GM18951 (cell line): ENCODE results near the gene NRBF2.

Experiments used
- POLR2A ChIP-seq: IDR thresholded peaks from 4 replicates; pipeline ENCODE4 v1.6.1; 2011; ENCODE audit warnings: mild to moderate bottlenecking; ENCODE audit not compliant: insufficient read length, insufficient read depth; ENCODE audit errors: extremely low read depth
- in situ Hi-C: fragments of 300-500 bp; cut with MboI; formaldehyde crosslinking; loops from one replicate; pipeline ENCODE4 v1.12.0; 2022; ENCODE audit warnings: low sequenced_read_pairs, mixed read lengths, inconsistent platforms; ENCODE audit not compliant: unreplicated experiment

Gene NRBF2

DNA sequence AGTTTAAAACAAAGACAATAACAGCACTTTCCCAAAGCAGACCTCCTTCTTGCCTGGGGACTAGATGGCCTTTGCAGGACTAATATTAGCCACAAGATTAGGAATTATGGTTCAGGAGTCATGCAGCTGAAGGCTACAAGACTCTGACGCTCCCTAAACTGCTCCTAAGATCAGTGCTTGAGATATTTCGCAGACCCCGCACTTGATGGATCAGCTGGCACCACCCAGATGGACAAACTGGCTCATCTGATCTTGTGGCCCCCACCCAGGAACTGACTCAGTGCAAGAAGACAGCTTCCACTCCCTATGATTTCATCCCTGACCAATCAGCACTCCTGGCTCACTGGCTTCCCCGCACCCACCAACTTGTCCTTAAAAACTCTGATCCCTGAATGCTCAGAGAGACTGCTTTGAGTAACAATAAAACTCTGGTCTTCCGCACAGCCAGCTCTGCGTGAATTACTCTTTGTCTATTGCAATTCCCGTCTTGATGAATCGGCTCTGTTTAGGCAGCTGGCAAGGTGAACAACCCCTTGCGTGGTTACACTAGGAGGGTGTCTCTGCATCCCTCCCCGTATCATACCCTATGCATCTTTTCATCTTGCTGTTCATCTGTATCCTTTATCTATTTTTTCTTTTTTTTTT is 26.9 kb upstream of the NRBF2 start:
- in situ Hi-C loops, result no loop called here
- no peak for TF ChIP-seq POLR2A

DNA sequence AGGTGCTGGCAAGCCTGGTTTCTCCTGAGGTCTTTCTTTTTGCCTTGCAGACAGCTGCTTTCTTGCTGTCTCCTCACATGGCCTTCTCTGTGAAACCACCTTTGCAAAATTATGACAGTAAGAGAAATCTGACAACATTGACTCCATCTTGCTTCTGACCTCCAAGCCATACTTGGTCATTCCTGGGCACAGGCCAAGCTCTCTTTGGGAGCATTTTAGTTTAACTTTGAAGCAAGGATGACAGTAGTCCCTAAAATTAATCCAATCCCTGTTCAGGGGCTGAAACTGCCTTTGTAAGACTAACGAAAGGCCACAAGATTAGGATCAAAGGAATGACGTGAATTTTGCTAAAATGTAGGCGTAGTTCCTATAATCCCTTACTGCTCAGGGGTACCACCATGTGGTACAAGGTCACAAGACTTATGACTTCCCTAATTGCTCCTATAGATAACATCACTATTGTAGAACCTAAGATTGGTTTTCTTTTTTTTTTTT is 25.1 kb upstream of the NRBF2 start:
- in situ Hi-C loops, result no loop called here
- no peak for TF ChIP-seq POLR2A

DNA sequence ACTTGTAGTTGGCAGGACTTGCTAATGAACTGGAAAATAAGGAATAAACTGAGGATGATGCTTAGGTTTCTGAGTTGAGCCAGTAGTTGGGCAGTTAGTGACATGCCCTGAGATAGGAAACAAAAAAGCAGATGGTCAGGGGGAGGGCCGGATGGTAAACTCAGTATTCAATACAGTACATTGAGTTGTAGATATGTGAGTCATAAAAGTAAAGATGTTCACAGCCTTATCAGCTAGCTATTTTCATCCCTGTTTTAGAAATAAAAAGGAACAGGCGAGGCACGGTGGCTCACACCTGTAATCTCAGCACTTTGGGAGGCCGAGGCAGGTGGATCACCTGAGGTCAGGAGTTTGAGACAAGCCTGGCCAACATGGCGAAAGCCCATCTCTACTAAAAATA is 22.2 kb upstream of the NRBF2 start:
- no peak for TF ChIP-seq POLR2A
- in situ Hi-C loops, result no loop called here

DNA sequence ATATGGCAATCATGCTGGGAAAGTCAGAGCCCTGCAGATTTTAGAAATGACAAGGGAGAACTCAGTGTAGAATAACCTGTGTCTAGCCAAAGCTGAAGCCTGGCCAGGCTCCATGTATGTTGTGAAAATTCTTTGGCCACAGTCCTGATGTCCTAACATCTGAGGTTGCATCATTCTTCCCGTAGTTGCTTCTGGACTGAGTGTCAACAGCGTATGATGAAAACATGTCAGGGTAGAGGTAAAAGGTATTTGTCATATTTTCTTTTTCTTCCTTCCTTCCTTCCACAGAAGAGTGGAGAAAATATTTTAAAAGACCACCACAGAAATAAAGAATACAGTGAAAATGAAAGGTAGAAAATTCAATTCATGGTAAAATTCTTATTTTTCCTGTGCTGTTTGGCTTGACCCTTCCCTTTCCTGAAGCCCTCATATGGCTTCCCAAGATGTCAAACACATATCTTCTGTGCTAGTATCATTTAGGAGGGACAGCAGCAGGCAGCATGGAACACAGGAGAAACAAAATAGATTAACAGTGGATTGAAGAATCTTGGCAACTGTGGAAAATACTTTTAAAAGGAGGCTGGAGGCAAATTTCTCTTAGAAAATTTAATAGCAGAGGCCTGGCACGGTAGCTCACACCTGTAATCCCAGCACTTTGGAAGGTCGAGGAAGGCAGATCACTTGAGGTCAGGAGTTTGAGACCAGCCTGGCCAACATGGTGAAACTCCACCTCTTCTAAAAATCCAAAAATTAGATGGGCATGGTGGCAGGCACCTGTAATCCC is 18.9 kb upstream of the NRBF2 start:
- in situ Hi-C loops, result no loop called here
- no peak for TF ChIP-seq POLR2A

DNA sequence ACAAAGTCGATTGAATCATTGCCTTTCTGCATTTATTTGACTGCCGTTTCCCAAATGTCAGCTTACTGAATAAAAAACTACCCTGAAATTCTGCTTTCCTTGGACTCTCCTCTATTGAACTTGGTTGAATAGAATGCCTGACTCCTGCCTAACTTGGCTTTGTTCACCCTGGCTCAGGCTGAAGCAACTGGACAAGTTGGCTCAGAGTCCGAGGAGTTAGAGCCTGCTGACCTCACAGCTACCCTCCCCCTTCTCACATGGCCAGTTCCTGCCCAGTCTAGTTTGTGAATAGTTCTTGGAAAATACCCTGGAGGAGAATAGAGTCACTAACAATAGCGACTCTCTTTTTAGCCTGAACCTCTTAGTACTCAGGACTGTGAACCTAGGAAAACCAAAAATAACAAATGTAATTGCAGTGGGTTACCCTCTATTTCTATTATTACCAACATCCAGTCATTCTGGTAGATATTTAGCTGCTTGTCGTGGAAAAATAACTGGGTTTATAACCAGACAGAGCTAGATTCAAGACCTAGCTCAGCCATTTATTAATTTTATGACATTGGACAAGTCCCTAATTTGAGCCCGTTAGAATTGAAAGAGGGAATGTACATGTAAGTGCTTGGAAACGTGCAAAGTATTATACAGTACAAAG is 17.3 kb upstream of the NRBF2 start:
- no peak for TF ChIP-seq POLR2A
- in situ Hi-C loops, result no loop called here

DNA sequence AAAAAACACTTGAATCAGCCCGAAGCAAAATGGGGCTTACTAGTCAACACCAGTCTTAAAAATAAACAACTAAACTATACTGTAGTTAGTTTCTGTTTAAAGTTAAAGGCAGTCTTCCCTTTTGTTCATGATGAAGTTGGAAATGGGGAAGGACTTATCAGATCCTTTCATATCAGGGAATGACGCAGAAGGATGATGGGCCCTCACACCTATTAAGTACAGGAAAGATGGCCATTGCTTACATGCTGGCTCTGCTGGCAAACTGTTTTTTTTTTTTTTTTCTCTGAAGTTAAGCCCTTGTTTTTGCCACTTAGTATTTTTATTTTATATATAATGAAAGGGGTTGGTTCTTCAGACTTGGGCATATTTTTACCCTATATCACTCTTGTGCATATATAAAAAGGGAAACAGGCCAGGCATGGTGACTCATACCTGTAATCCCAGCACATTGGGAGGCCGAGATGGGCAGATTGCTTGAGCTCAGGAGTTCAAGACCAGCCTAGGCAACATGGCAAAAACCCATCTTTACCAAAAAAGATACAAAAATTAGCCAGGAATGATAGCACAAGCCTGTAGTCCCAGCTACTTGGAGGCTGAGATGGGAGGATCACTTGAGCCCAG is 16.6 kb upstream of the NRBF2 start:
- in situ Hi-C loops, result no loop called here
- TF ChIP-seq POLR2A, result no peak

DNA sequence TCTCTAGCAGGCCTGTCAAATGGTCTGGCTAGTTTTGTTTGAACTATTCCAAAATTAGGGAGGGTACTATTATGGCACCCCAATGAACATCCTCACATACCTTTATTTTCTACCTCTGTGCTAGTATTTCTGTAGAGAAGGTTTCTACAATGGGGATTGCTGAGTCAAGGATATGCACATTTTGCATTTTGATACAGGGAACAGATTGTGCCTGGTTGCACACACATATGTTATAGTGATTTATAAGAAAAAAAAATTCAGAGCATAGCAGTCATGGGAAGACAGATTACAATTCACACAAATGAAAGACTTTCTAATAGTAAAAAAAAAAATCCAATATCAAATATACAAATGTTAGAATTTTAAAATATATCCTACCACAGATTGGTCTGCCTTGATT is 14.1 kb upstream of the NRBF2 start:
- TF ChIP-seq POLR2A, result no peak

DNA sequence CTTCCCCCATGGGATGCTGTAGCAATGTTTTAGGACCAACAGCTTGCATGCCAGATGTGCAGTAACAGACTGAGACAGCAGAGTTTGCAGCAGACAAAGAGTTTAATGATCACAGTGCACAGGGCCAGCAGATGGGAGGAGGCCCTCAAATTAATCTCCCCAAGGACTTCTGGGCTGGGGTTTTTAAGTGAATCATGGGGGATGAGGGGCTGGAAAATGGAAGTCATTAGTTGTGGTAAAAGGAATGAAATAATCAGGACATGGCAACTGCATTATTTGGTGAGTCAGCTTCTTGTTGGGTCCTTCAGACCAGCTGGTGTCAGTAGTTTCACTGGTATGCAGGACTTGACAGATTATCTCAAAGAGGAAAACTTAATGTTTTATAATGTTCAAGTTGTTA is 12.6 kb upstream of the NRBF2 start:
- in situ Hi-C loops, result no loop called here
- TF ChIP-seq POLR2A, result no peak

More for the DNA sequence above, 14.1 kb upstream of the NRBF2 start:
- in situ Hi-C loops, result no loop called here

DNA sequence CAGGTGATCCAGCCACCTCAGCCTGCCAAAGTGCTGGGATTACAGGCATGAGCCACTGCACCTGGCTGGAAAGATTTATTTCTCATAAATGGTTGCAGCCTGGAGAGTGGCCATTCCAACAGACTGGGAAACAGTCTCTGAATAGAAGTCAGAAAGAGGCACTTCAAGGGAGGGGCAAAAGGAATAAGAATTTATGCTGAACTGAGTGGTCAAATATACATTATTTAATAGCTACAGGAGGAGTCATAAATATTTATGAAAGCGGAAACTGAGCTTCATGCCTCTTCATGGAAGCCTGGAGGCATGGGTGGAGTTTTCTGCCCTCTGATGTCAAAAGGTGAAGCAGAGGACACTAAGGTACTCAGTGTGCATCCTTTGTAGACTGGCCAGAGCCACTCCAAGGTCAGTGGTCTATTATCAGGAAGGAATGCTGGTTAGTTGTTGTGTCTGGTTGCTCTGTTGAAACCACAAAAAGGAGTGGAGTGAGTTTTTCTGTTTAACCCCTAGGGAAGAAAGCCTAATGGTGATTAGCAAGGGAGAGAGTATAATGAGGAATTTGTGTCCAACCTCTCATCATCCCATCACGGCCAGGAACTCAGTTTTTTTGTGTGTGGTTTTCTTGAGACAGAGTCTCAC is 9.3 kb upstream of the NRBF2 start:
- in situ Hi-C loops, result no loop called here
- TF ChIP-seq POLR2A, result no peak

DNA sequence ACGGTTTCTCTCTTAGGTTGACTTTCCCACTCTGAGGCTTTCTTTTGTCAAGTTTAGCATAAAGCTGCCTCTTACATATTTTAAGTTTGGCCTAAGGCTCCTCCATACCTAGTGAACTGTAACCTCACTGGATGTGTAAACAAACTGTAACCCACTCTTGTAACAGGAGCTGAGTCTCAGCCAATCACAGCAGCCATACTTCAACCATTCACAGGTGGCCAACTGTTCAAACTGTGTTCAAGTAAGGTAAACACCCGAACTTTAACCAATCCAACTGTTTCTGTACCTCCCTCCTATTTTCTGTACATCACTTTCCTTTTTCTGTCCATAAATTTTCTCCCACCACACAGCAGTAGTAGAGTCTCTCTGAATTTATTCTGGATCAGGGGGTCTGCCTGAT is 7.7 kb upstream of the NRBF2 start:
- in situ Hi-C loops, result no loop called here
- no peak for TF ChIP-seq POLR2A

DNA sequence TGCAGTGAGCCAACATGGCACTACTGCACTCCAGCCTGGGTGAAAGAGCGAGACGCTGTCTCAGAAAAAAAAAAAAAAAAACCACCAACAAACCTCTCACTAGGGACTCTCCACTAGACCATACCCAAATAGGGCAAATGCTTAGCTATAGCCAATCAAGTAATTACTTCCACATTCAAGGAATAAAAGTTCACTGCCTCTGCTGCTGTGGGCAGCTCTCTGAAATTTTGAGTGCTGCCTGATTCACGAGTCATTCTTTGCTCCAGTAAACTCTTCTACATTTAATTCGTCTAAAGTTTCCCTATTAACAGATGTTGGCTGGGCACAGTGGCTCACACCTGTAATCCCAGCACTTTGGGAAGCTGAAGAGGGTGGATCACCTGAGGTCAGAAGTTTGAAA is 4.7 kb upstream of the NRBF2 start:
- in situ Hi-C loops, result no loop called here
- no peak for TF ChIP-seq POLR2A

DNA sequence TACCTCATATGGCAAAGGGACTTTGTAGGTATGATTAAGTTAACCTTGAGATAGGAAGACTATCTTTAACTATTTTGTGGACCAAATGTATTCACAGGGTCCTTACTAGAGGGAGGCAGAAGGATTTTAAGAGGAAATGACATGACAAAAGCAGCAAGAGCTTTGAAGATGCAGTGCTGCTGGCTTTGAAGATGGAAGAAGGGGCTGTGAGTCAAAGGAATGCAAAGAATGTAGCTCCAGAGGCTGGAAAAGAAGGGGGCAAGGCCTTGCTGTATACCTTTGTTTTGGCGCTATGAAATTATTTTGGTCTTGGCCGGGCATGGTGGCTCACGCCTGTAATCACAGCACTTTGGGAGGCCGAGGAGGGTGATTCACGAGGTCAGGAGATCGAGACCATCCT is 3.2 kb upstream of the NRBF2 start:
- in situ Hi-C loops, result no loop called here
- no peak for TF ChIP-seq POLR2A

DNA sequence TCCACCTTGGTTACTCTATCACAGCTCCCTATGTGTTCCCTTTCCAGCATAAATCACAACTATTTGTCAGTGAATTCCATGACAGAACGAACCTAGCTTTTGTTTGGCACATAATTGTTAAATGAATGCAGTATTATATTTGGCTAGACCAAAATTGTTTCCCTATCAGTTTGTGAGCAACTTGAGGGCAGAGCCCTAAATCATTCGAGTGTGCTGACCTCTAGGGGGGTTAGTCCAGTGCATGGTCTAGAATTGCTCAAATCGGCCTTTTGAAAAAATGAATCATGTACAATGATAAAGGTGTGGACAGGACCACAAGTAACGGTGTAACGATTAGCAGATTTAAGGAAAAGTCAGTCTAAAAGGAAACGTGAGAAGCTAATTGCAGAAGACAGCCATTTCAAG is 475 bp upstream of the NRBF2 start:
- in situ Hi-C loops, result no loop called here
- TF ChIP-seq POLR2A, result no peak
